ENCODE measurements around the gene CSPG4. TPM values are rescaled to one million over a fixed set of nuclear protein-coding genes. Genes with fewer than 3 reads are reported as not detected.

Gene CSPG4
- total and polyA plus RNA-seq, 9 of the 15 experiments (the other 6 are each of a cell fraction or from before 2014, with no cell fraction given): under 0.01 to 0.07 (median 0.04) TPM; not detected in 5

GRCh38 chr15:75720787-75721479 lies 8.3 kb upstream of the CSPG4 start (continued):
- TF ChIP-seq MLLT1 (IDR thresholded peaks at IDR 0.05) (0 out of 4 replicates have a peak, but pooled peaks of 1 of the 2 experiments have one; percentile 25), PML (IDR thresholded peaks at IDR 0.05; ENCODE audit: low read length) (no peak), RERE (CRISPR knock-in tag; IDR thresholded peaks at IDR 0.05; ENCODE audit: borderline replicate concordance) (no peak), POLR2G (IDR thresholded peaks at IDR 0.05; ENCODE audit: low read depth, low read length) (no peak), ZBTB33 (CRISPR knock-in tag; IDR thresholded peaks at IDR 0.05) (peak; percentile 98), ARID1B (IDR thresholded peaks at IDR 0.05) (peak; percentile 28; the same call in 1 of the 2 replicates), CEBPB (tag; IDR thresholded peaks at IDR 0.05) (peak; percentile 86), ZNF655 (CRISPR knock-in tag; IDR thresholded peaks at IDR 0.05) (no peak), TCF3 (CRISPR knock-in tag; IDR thresholded peaks at IDR 0.05) (peak; percentile 19; the same call in 1 of the 2 replicates), CTCF (IDR thresholded peaks at IDR 0.05 in 2 of 3, conservative IDR thresholded peaks at IDR 0.05 in 1 of 3; ENCODE audit: insufficient read depth in 2 of 3, low read depth in 1 of 3, low read length in 3 of 3) (peak; percentile 64 to 69 (median 69)), HNRNPUL1 (IDR thresholded peaks at IDR 0.05; ENCODE audit: low read length) (no peak), HDAC1 (IDR thresholded peaks at IDR 0.05) (0 out of 4 replicates have a peak, but pooled peaks of 1 of the 2 experiments have one; percentile 31), RAD21 (CRISPR knock-in tag; conservative IDR thresholded peaks at IDR 0.05 in 1 of 2, IDR thresholded peaks at IDR 0.05 in 1 of 2) (peak in 1 of 2 experiments; percentile 57; a peak in 2 of 4 replicates), SUPT5H (IDR thresholded peaks at IDR 0.05) (no peak)
